ENCODE data around the gene CRB1. TPM values are rescaled to one million over a fixed set of nuclear protein-coding genes. Genes with fewer than 3 reads are reported as not detected.

The CRB1 gene
- total and polyA plus RNA-seq, 9 of the 15 experiments (the other 6 are each of a cell fraction or from before 2014, with no cell fraction given), result 0.04 to 0.10 TPM; not detected in 7

GRCh38 chr1:197469620-197470210 lies 201.7 kb downstream of the CRB1 start (continued):
- no peak for TF ChIP-seq ETS1 (conservative IDR thresholded peaks at IDR 0.05; ENCODE audit: control insufficient read depth, low read depth, low read length)

- H4K20me1 ChIP-seq (replicated peaks; ENCODE audit: control insufficient read depth, insufficient read depth, low read length), result no peaks in the 10 kb centered on the region
- peaks cover 4 to 7% of the 10 kb centered on the region in 2 experiments; a peak in 4 of 5 replicates for H3K27me3 ChIP-seq (ENCODE audit: control insufficient read depth in 2 of 2, insufficient read depth in 2 of 2, low read length in 2 of 2)
- H3K4me3 ChIP-seq, result no peak overlapping the region
- H3K9ac ChIP-seq (ENCODE audit: insufficient read depth in 1 of 2, low read depth in 2 of 2, low read length in 2 of 2), result no peak overlapping the region
- no peak overlapping the region for H3K27ac ChIP-seq (ENCODE audit: extremely low read depth, low read depth, low read length)
- in situ Hi-C loops (cut with MboI) (no loop called here), intact Hi-C loops (cut with micrococcal nuclease) (no loop called here)
- no peak for ATAC-seq
- no peaks in the 10 kb centered on the region for H3K9me3 ChIP-seq (replicated peaks; ENCODE audit: control insufficient read depth, insufficient read depth, low read depth, low read length)
- H3K4me2 ChIP-seq (ENCODE audit: insufficient read depth, low read length), result no peak overlapping the region
- ChIA-PET CTCF (ENCODE audit: low intra/inter-chr PET ratio) (no interaction called here), POLR2A (interaction anchor here (1.2 to 1.9 kb wide), 2 partner anchors 10 to 11 kb away, joined by 3 to 7 read pairs; no protein-coding TSS in a partner anchor)
- FAIRE-seq, result no peak
- no peak overlapping the region for H2AFZ ChIP-seq (ENCODE audit: low read depth, low read length)
- H3K9me1 ChIP-seq (ENCODE audit: control insufficient read depth, insufficient read depth, low read length), result no peaks in the 10 kb centered on the region
- no peaks in the 10 kb centered on the region for H3K79me2 ChIP-seq (ENCODE audit: control insufficient read depth, insufficient read depth, low read length)
- 0% methylated on average over 1 of the region's 1 CpG for WGBS (ENCODE audit: insufficient coverage, low coverage, missing lambda C conversion rate)
- no peak for DNase-seq (ENCODE audit: extremely low read depth in 1 of 4, low spot score in 3 of 4)
- no TSS peak for BruUV-seq (replicated peaks)
- no peaks in the 10 kb centered on the region for H3K36me3 ChIP-seq (ENCODE audit: control insufficient read depth, insufficient read depth, low read length)
- H3K4me1 ChIP-seq (replicated peaks in 1 of 2; ENCODE audit: control insufficient read depth in 2 of 2, insufficient read depth in 2 of 2, low read length in 2 of 2), result no peaks in the 10 kb centered on the region
- TF ChIP-seq GTF3C2 (IDR thresholded peaks at IDR 0.05; ENCODE audit: borderline replicate concordance, extremely low read depth, insufficient read length) (no peak), NFIX (CRISPR knock-in tag; IDR thresholded peaks at IDR 0.05; ENCODE audit: low read depth) (no peak), RAD21 (CRISPR knock-in tag; conservative IDR thresholded peaks at IDR 0.05 in 1 of 2, IDR thresholded peaks at IDR 0.05 in 1 of 2) (no peak), SRSF9 (IDR thresholded peaks at IDR 0.05; ENCODE audit: borderline replicate concordance, low read depth, low read length) (no peak), U2AF1 (optimal IDR thresholded peaks at IDR 0.05; ENCODE audit: low read depth, low read length) (no peak), PRDM10 (IDR thresholded peaks at IDR 0.05; ENCODE audit: partially characterized antibody) (no peak), ZNF280B (CRISPR knock-in tag; IDR thresholded peaks at IDR 0.05) (no peak), MTF1 (CRISPR knock-in tag; IDR thresholded peaks at IDR 0.05; ENCODE audit: borderline replicate concordance) (no peak), KLF16 (IDR thresholded peaks at IDR 0.05) (no peak)
Measured at GRCh38 chr1:197470330-197470729, 202.3 kb downstream of the CRB1 start.
